ENCODE measurements around the gene POC5.

DNA sequence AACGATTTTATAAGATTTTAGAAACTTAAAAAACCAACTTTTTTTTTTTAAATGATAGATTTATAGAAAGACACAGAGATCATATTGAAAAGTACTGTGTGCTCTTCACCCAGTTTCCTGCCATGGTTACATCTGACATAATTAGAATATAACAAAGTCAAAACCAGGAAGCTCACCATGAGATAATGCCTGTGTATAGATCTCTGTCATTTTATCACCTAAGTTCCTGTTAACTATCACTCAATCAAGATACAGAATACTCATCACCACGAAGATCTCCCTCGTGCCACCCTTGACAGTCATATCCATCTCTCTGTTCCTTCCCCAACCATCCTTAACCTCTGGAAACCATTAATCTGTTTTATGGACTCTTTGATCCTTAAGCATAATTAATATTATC lies 39.1 kb downstream of the POC5 start:
- TF ChIP-seq, protein P1, sequence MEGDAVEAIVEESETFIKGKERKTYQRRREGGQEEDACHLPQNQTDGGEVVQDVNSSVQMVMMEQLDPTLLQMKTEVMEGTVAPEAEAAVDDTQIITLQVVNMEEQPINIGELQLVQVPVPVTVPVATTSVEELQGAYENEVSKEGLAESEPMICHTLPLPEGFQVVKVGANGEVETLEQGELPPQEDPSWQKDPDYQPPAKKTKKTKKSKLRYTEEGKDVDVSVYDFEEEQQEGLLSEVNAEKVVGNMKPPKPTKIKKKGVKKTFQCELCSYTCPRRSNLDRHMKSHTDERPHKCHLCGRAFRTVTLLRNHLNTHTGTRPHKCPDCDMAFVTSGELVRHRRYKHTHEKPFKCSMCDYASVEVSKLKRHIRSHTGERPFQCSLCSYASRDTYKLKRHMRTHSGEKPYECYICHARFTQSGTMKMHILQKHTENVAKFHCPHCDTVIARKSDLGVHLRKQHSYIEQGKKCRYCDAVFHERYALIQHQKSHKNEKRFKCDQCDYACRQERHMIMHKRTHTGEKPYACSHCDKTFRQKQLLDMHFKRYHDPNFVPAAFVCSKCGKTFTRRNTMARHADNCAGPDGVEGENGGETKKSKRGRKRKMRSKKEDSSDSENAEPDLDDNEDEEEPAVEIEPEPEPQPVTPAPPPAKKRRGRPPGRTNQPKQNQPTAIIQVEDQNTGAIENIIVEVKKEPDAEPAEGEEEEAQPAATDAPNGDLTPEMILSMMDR (IDR thresholded peaks at IDR 0.05) = no peak
- no peak for TF ChIP-seq POLR2A (IDR thresholded peaks at IDR 0.05)
